ENCODE measurements around the gene PLEKHA1.

DNA sequence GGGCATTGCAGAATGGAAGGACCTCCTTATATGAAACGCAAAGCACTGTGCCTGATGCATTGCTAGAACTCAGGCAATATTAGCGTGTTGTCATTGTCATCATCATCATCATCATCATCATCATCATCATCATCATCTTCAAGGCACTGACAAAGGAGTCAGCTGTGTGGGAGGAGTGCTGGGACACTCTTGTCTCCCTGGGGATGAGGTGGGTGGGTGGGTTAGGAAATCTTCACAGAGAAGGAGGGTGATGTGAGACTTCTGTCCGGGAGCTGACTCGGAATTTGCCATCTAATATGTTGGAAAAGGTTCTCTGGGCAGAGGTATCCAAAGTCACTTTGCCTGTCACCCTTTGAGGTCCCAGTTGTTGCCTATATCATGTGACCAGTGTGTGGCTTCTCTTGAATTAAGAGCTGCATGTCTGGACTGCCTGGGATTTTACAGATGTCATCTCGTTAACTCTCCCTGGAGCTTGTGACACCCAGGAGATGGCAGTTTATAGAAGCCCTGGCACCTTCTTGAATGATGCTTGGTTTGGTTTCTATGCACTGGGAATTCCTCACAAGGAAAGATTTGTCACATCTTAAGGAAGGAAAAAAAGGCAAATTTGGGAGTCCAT, 93.9 kb downstream of the PLEKHA1 start:
- TF ChIP-seq, protein P1, sequence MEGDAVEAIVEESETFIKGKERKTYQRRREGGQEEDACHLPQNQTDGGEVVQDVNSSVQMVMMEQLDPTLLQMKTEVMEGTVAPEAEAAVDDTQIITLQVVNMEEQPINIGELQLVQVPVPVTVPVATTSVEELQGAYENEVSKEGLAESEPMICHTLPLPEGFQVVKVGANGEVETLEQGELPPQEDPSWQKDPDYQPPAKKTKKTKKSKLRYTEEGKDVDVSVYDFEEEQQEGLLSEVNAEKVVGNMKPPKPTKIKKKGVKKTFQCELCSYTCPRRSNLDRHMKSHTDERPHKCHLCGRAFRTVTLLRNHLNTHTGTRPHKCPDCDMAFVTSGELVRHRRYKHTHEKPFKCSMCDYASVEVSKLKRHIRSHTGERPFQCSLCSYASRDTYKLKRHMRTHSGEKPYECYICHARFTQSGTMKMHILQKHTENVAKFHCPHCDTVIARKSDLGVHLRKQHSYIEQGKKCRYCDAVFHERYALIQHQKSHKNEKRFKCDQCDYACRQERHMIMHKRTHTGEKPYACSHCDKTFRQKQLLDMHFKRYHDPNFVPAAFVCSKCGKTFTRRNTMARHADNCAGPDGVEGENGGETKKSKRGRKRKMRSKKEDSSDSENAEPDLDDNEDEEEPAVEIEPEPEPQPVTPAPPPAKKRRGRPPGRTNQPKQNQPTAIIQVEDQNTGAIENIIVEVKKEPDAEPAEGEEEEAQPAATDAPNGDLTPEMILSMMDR (IDR thresholded peaks at IDR 0.05) = no peak
- no peak for TF ChIP-seq ZFX (IDR thresholded peaks at IDR 0.05; ENCODE audit: borderline replicate concordance)
